ENCODE measurements around the gene CASS4.

GRCh38 chr20:56449459-56449858 is 37.4 kb downstream of the CASS4 start:
- TF ChIP-seq CTCF (conservative IDR thresholded peaks at IDR 0.05 in 1 of 2, IDR thresholded peaks at IDR 0.05 in 1 of 2; ENCODE audit: extremely low read depth in 1 of 2, insufficient read depth in 1 of 2, low read depth in 1 of 2, low read length in 2 of 2) (no peak), EZH2 (IDR thresholded peaks at IDR 0.05; ENCODE audit: borderline replicate concordance, low read length) (no peak)

Data from mammary epithelial cell (primary cell).